Endothelial cell of umbilical vein (primary cell): ENCODE results near the gene USF2. TPM values are rescaled to one million over a fixed set of nuclear protein-coding genes. Genes with fewer than 3 reads are reported as not detected.

Experiments used
- BruUV-seq: library from RNA; stranded (reverse); fragments of 400-500 nt; replicated peaks from 2 replicates; lab custom pipeline; 2021; lab: Mats Ljungman, UMichigan
- CTCF ChIA-PET: fragments of 300-600, 350-600 bp; sonication (Branson Sonifier 250); formaldehyde crosslinking; loops from one replicate; lab custom pipeline; 2021; ENCODE audit warnings: antibody characterized with exemption, inconsistent platforms; lab: Charles Lee
- POLR2A ChIA-PET: fragments of 300-600, 350-600 bp; sonication (Branson Sonifier 250); formaldehyde crosslinking; loops from one replicate; lab custom pipeline; 2021; ENCODE audit warnings: antibody characterized with exemption, inconsistent platforms; lab: Charles Lee
- DNase-seq: peaks from one replicate; pipeline ENCODE4 v3.0.0-alpha.2; 2011; ENCODE audit warnings: low read depth, low spot score
- FAIRE-seq: peaks from 2 replicates; lab custom pipeline; 2011; peaks lifted over from hg19 to GRCh38; lab: Jason Lieb, UNC
- H2AFZ ChIP-seq: 2 replicates; pipeline ENCODE4 v1.6.0; 2012; ENCODE audit warnings: low read depth, low read length, control low read depth, inconsistent platforms
- H3K27ac ChIP-seq: 2 replicates; pipeline ENCODE4 v1.5.1; 2011; ENCODE audit warnings: low read depth, mild to moderate bottlenecking, control low read depth, low read length, moderate library complexity; ENCODE audit not compliant: insufficient read depth
- H3K27me3 ChIP-seq, 2 experiments: 2 replicates each; pipeline versions ENCODE4 v1.6.0 to v1.6.1; 2011; ENCODE audit warnings: low read length in 2 of 2, mixed read lengths in 1 of 2; ENCODE audit not compliant: control insufficient read depth in 2 of 2, insufficient read depth in 2 of 2
- H3K36me3 ChIP-seq, 2 experiments: 2 replicates in 1 of 2; 3 replicates in 1 of 2; pipeline ENCODE4 v1.5.1; 2011; ENCODE audit warnings: low read length in 2 of 2, mild to moderate bottlenecking in 1 of 2, moderate library complexity in 1 of 2; ENCODE audit not compliant: control insufficient read depth in 2 of 2, insufficient read depth in 2 of 2; ENCODE audit errors: extremely low read depth in 1 of 2
- H3K4me1 ChIP-seq: 3 replicates; pipeline ENCODE4 v1.5.1; 2011; ENCODE audit warnings: mild to moderate bottlenecking, low read length; ENCODE audit not compliant: control insufficient read depth, insufficient read depth; ENCODE audit errors: extremely low read depth
- H3K4me2 ChIP-seq: 2 replicates; pipeline ENCODE4 v1.6.1; 2011; ENCODE audit warnings: low read length, control low read depth, mixed read lengths; ENCODE audit not compliant: insufficient read depth
- H3K4me3 ChIP-seq, 3 experiments: fragments of 200-600 bp in 1 of 3; sonication (generic), shearing (Covaris generic) in 1 of 3; replicated peaks in 1 of 3; 2 replicates each; pipeline ENCODE4 v1.5.1; 2011 to 2016; ENCODE audit warnings: control low read depth in 3 of 3, low read length in 3 of 3, mild to moderate bottlenecking in 2 of 3, inconsistent platforms in 1 of 3, low read depth in 1 of 3, moderate library complexity in 1 of 3; ENCODE audit not compliant: insufficient read depth in 1 of 3
- H3K79me2 ChIP-seq: 2 replicates; pipeline ENCODE4 v1.6.0; 2012; ENCODE audit warnings: low read length, inconsistent platforms; ENCODE audit not compliant: control insufficient read depth, insufficient read depth
- H3K9ac ChIP-seq: replicated peaks from 2 replicates; pipeline ENCODE3; 2011; ENCODE audit warnings: low read length, control low read depth; ENCODE audit not compliant: insufficient read depth; ENCODE audit errors: extremely low read depth
- H3K9me1 ChIP-seq: replicated peaks from 3 replicates; pipeline ENCODE4 v1.6.0; 2011; ENCODE audit warnings: mild to moderate bottlenecking, low read length; ENCODE audit not compliant: control insufficient read depth, insufficient read depth; ENCODE audit errors: extremely low read depth
- H3K9me3 ChIP-seq: replicated peaks from 2 replicates; pipeline ENCODE4 v1.5.1; 2012; ENCODE audit warnings: low read length, inconsistent platforms; ENCODE audit not compliant: control insufficient read depth, insufficient read depth
- H4K20me1 ChIP-seq: replicated peaks from 2 replicates; pipeline ENCODE3; 2011; ENCODE audit warnings: mild to moderate bottlenecking, low read length; ENCODE audit not compliant: control insufficient read depth, insufficient read depth; ENCODE audit errors: extremely low read depth
- EZH2 ChIP-seq: IDR thresholded peaks from 2 replicates; pipeline ENCODE4 v1.6.1; 2012; ENCODE audit warnings: borderline replicate concordance, low read depth, mild to moderate bottlenecking, moderate library complexity, low read length, inconsistent platforms; ENCODE audit not compliant: severe bottlenecking
- FOS ChIP-seq: IDR thresholded peaks from 2 replicates; pipeline ENCODE4 v1.6.1; 2011; ENCODE audit warnings: mild to moderate bottlenecking, low read length, moderate library complexity, borderline replicate concordance; ENCODE audit not compliant: insufficient read depth
- GATA2 ChIP-seq: IDR thresholded peaks from 2 replicates; pipeline ENCODE4 v1.7.0; 2011; ENCODE audit warnings: low read depth, mild to moderate bottlenecking, moderate library complexity, mixed read lengths, low read length; ENCODE audit not compliant: insufficient read length, insufficient read depth
- JUN ChIP-seq: IDR thresholded peaks from 2 replicates; pipeline ENCODE4 v1.6.1; 2011; ENCODE audit warnings: borderline replicate concordance, low read depth; ENCODE audit not compliant: insufficient read length, insufficient read depth
- MYC ChIP-seq: IDR thresholded peaks from one replicate; pipeline ENCODE4 v1.6.1; 2011; ENCODE audit warnings: mild to moderate bottlenecking, low read depth, low read length
- POLR2A ChIP-seq: IDR thresholded peaks from 2 replicates; pipeline ENCODE4 v1.6.1; 2012; ENCODE audit warnings: low read depth, mild to moderate bottlenecking, control low read depth, low read length
- POLR2AphosphoS5 ChIP-seq: IDR thresholded peaks from 2 replicates; pipeline ENCODE4 v1.6.1; 2012; ENCODE audit warnings: low read depth, mild to moderate bottlenecking, control low read depth, low read length, moderate library complexity; ENCODE audit not compliant: insufficient read depth
- dilution Hi-C: fragments of 300-500 bp; cut with MboI; formaldehyde crosslinking; loops from one replicate; pipeline ENCODE4 v1.15.0; 2019; ENCODE audit warnings: low sequenced_read_pairs; ENCODE audit not compliant: extremely low pct_ligation_motif_present
- intact Hi-C: fragments of 100-400 bp; cut with micrococcal nuclease; formaldehyde crosslinking; loops from one replicate; pipeline ENCODE4 v1.10.0; 2022
- polyA plus RNA-seq, 4 experiments: library from polyadenylated mRNA; depleted of rRNA in 3 of 4; stranded (reverse) in 3 of 4; unstranded in 1 of 4; fragments of >200 nt; gene quantifications; 2 replicates each; pipeline versions ENCODE4 v1.2.1 to v1.2.3, GENCODE V29; 2011 to 2012; ENCODE audit warnings: missing spikeins in 1 of 4
- total RNA-seq: library from RNA; stranded (reverse); gene quantifications from 2 replicates; pipeline ENCODE4 v1.2.3, GENCODE V29; 2021
- TF ChIP-seq, protein P1 (sequence below): IDR thresholded peaks from 2 replicates; pipeline ENCODE4 v1.6.1; 2011; ENCODE audit not compliant: insufficient read depth, insufficient read length
- TF ChIP-seq, protein P2 (sequence below), 2 donors: IDR thresholded peaks; 1 replicate in 1 of 2; 2 replicates in 1 of 2; pipeline ENCODE4 v1.5.1; 2011; ENCODE audit warnings: low read length in 2 of 2, mild to moderate bottlenecking in 2 of 2, moderate library complexity in 2 of 2, control low read depth in 1 of 2, inconsistent platforms in 1 of 2, low read depth in 1 of 2; ENCODE audit not compliant: insufficient read depth in 1 of 2; ENCODE audit errors: extremely low read depth in 1 of 2

Gene USF2
- total and polyA plus RNA-seq, 2 donors (not counting 3 experiments of a cell fraction or from before 2014, with no cell fraction given) = 75.0 to 76.8 TPM

DNA sequence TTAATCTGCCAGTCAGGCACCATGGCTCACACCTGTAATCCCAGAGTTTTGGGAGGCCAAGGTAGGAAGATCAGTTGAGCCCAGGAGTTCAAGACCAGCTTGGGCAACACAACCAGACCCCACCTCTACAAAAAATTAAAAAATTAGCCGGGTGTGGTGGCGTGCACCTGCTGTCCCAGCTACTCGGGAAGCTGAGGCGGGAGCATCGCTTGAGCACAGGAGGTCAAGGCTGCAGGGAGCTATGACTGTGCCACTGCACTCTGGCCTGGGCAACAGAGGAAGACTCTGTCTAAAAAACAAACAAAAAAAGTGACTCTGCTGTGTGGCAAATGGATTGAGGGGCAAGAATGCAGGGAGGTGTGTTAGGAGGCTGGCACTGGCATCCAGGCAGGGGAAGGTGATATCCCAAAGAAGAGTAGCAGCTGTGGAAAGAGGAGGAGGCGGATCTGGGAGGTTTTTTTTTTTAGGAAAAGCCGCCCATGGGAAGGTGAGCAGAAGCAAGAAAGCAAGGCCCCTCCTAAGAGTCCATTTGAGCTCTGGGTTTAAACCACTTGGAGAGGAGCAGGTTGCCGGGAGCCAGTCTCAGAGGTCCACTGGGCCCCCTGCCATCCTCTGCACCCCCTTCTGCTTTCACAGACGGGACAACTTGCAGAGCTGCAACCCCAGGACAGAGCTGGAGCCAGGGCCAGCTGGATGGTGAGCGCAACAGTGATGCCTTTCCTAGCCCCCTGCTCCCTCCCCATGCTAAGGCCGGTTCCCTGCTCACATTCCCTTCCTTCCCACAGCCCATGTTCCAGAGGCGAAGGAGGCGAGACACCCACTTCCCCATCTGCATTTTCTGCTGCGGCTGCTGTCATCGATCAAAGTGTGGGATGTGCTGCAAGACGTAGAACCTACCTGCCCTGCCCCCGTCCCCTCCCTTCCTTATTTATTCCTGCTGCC, 15.7 kb downstream of the USF2 start:
- TF ChIP-seq EZH2 (no peak), POLR2A (no peak), JUN (no peak), GATA2 (no peak), POLR2AphosphoS5 (no peak), MYC (no peak), FOS (no peak)
- TF ChIP-seq, protein P1, sequence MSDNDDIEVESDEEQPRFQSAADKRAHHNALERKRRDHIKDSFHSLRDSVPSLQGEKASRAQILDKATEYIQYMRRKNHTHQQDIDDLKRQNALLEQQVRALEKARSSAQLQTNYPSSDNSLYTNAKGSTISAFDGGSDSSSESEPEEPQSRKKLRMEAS = no peak
- TF ChIP-seq, protein P2, sequence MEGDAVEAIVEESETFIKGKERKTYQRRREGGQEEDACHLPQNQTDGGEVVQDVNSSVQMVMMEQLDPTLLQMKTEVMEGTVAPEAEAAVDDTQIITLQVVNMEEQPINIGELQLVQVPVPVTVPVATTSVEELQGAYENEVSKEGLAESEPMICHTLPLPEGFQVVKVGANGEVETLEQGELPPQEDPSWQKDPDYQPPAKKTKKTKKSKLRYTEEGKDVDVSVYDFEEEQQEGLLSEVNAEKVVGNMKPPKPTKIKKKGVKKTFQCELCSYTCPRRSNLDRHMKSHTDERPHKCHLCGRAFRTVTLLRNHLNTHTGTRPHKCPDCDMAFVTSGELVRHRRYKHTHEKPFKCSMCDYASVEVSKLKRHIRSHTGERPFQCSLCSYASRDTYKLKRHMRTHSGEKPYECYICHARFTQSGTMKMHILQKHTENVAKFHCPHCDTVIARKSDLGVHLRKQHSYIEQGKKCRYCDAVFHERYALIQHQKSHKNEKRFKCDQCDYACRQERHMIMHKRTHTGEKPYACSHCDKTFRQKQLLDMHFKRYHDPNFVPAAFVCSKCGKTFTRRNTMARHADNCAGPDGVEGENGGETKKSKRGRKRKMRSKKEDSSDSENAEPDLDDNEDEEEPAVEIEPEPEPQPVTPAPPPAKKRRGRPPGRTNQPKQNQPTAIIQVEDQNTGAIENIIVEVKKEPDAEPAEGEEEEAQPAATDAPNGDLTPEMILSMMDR (IDR thresholded peaks at IDR 0.05; ENCODE audit: extremely low read depth in 1 of 2, insufficient read depth in 1 of 2, low read depth in 1 of 2, low read length in 2 of 2) = no peak
- no TSS peak for BruUV-seq
- DNase-seq (no peak), FAIRE-seq (no peak)
- ChIA-PET CTCF (interaction anchor here (1.4 kb wide), 1 partner anchor 15 kb away, joined by 3 read pairs; no protein-coding TSS in a partner anchor), POLR2A (no interaction called here)
- Histone ChIP-seq H2AFZ (no peak overlapping the region), H3K79me2 (no peaks in the 10 kb centered on the region), H3K4me2 (no peak overlapping the region), H3K9ac (no peak overlapping the region), H3K4me1 (no peaks in the 10 kb centered on the region), H3K4me3 (no peak overlapping the region), H3K27me3 (peaks cover 1 to 6% of the 10 kb centered on the region in 2 experiments), H3K27ac (no peak overlapping the region), H3K9me1 (no peaks in the 10 kb centered on the region), H3K36me3 (no peaks in the 10 kb centered on the region), H3K9me3 (no peaks in the 10 kb centered on the region), H4K20me1 (no peaks in the 10 kb centered on the region)
- dilution Hi-C loops = no loop called here
- intact Hi-C loops = no loop called here
